NCI-H1436 (cell line): Measurements from ENCODE around the gene TBCD.
"Not testable (repeated sequence)": the region's sequence is repeated elsewhere in the genome, so short reads cannot be mapped to it uniquely, and the experiment has no call there.

Experiments used
- DNase-seq: peaks from one replicate; lab custom pipeline; 2025; lab: John Stamatoyannopoulos, UW

The TBCD gene

GRCh38 chr17:82973456-82974135 lies 221.7 kb downstream of the TBCD start:
- DNase-seq, result no peak

- DNase-seq, result no peak
These were observed 222.5 kb downstream of the TBCD start for GRCh38 chr17:82974136-82974952.

GRCh38 chr17:82976982-82977488 lies 225.2 kb downstream of the TBCD start:
- no peak for DNase-seq

- DNase-seq, result no peak
These were observed 225.7 kb downstream of the TBCD start for GRCh38 chr17:82977606-82978005.

GRCh38 chr17:82978765-82979349 lies 227.0 kb downstream of the TBCD start:
- no peak for DNase-seq

- DNase-seq, result no peak
These were observed 227.9 kb downstream of the TBCD start for GRCh38 chr17:82979718-82980117.

GRCh38 chr17:82980632-82981031 lies 228.8 kb downstream of the TBCD start:
- no peak for DNase-seq

GRCh38 chr17:82981141-82981730 lies 229.4 kb downstream of the TBCD start:
- no peak for DNase-seq

- no peak for DNase-seq
These were observed 231.8 kb downstream of the TBCD start for GRCh38 chr17:82983510-82984248.

GRCh38 chr17:82984249-82984617 lies 232.4 kb downstream of the TBCD start:
- not testable (repeated sequence) for DNase-seq

- DNase-seq, result no peak
These were observed 233.0 kb downstream of the TBCD start for GRCh38 chr17:82984751-82985427.

- DNase-seq, result no peak
These were observed 233.6 kb downstream of the TBCD start for GRCh38 chr17:82985428-82985805.

- no peak for DNase-seq
These were observed 234.1 kb downstream of the TBCD start for GRCh38 chr17:82985973-82986372.

GRCh38 chr17:82989051-82989450 lies 237.2 kb downstream of the TBCD start:
- not testable (repeated sequence) for DNase-seq

GRCh38 chr17:82989881-82990280 lies 238.0 kb downstream of the TBCD start:
- no peak for DNase-seq

GRCh38 chr17:82993005-82993404 lies 241.1 kb downstream of the TBCD start:
- DNase-seq, result no peak
